ENCODE data around the gene C7orf57.
A peak's percentile ranks its signal among the peaks of the same experiment; 100 is the strongest.

Gene C7orf57

GRCh38 chr7:48109848-48110663 is 74.7 kb downstream of the C7orf57 start:
- peak; percentile 82 for DNase-seq (ENCODE audit: low read depth)

- DNase-seq (ENCODE audit: low read depth): no peak
Measured at GRCh38 chr7:48110868-48111267, 75.5 kb downstream of the C7orf57 start.
